Astrocyte (in vitro differentiated cells and primary cell): ENCODE data around the gene GBF1. TPM values are rescaled to one million over a fixed set of nuclear protein-coding genes. Genes with fewer than 3 reads are reported as not detected.
"Not testable (repeated sequence)": the region's sequence is repeated elsewhere in the genome, so short reads cannot be mapped to it uniquely, and the experiment has no call there.

Source experiments
- DNase-seq: peaks from one replicate; pipeline ENCODE4 v3.0.0-alpha.2; 2010; ENCODE audit warnings: low read depth
- FAIRE-seq: peaks from 2 replicates; lab custom pipeline; 2011; peaks lifted over from hg19 to GRCh38; lab: Jason Lieb, UNC
- H2AFZ ChIP-seq: 2 replicates; pipeline ENCODE4 v1.6.0; 2012; ENCODE audit warnings: low read depth, low read length, inconsistent platforms
- H3K27ac ChIP-seq: 2 replicates; pipeline ENCODE4 v1.5.1; 2011; ENCODE audit warnings: low read depth, low read length, inconsistent platforms
- H3K27me3 ChIP-seq: 2 replicates; pipeline ENCODE4 v1.6.0; 2011; ENCODE audit warnings: low read length, inconsistent platforms; ENCODE audit not compliant: insufficient read depth
- H3K36me3 ChIP-seq: 2 replicates; pipeline ENCODE4 v1.5.1; 2011; ENCODE audit warnings: low read length, inconsistent platforms; ENCODE audit not compliant: insufficient read depth
- H3K4me1 ChIP-seq: 2 replicates; pipeline ENCODE4 v1.5.1; 2011; ENCODE audit warnings: low read length, inconsistent platforms; ENCODE audit not compliant: insufficient read depth
- H3K4me2 ChIP-seq: 2 replicates; pipeline ENCODE4 v1.6.0; 2012; ENCODE audit warnings: low read length, inconsistent platforms
- H3K4me3 ChIP-seq: 2 replicates; pipeline ENCODE4 v1.5.1; 2011; ENCODE audit warnings: low read depth, mild to moderate bottlenecking, low read length, inconsistent platforms; ENCODE audit not compliant: insufficient read depth
- H3K79me2 ChIP-seq: 2 replicates; pipeline ENCODE4 v1.6.0; 2012; ENCODE audit warnings: mild to moderate bottlenecking, low read length, inconsistent platforms; ENCODE audit not compliant: insufficient read depth
- H3K9ac ChIP-seq: 2 replicates; pipeline ENCODE4 v1.6.0; 2012; ENCODE audit warnings: mild to moderate bottlenecking, low read length, inconsistent platforms
- H3K9me3 ChIP-seq: 2 replicates; pipeline ENCODE4 v1.5.1; 2012; ENCODE audit warnings: low read depth, mild to moderate bottlenecking, low read length, inconsistent platforms; ENCODE audit not compliant: insufficient read depth
- H4K20me1 ChIP-seq: 2 replicates; pipeline ENCODE4 v1.6.0; 2012; ENCODE audit warnings: low read length, inconsistent platforms; ENCODE audit not compliant: insufficient read depth
- H3K27ac Mint-ChIP-seq: one replicate; pipeline ENCODE4 v1.8.0; 2021; ENCODE audit warnings: mild to moderate bottlenecking, mixed read lengths; ENCODE audit not compliant: unreplicated experiment
- H3K27me3 Mint-ChIP-seq: one replicate; pipeline ENCODE4 v1.8.0; 2021; ENCODE audit warnings: low read depth, mixed read lengths; ENCODE audit not compliant: unreplicated experiment
- H3K36me3 Mint-ChIP-seq: one replicate; pipeline ENCODE4 v1.8.0; 2021; ENCODE audit warnings: low read depth, mixed read lengths; ENCODE audit not compliant: unreplicated experiment
- H3K4me1 Mint-ChIP-seq: one replicate; pipeline ENCODE4 v1.8.0; 2021; ENCODE audit warnings: low read depth, mixed read lengths; ENCODE audit not compliant: unreplicated experiment
- H3K4me3 Mint-ChIP-seq: one replicate; pipeline ENCODE4 v1.8.0; 2021; ENCODE audit warnings: mild to moderate bottlenecking, moderate library complexity, mixed read lengths; ENCODE audit not compliant: unreplicated experiment
- H3K9me3 Mint-ChIP-seq: one replicate; pipeline ENCODE4 v1.8.0; 2021; ENCODE audit warnings: mild to moderate bottlenecking, mixed read lengths; ENCODE audit not compliant: unreplicated experiment
- CTCF ChIP-seq: IDR thresholded peaks from 2 replicates; pipeline ENCODE4 v1.5.1; 2011; ENCODE audit warnings: low read depth, mild to moderate bottlenecking, inconsistent platforms, low read length, moderate library complexity; ENCODE audit not compliant: insufficient read depth
- EZH2 ChIP-seq: IDR thresholded peaks from 2 replicates; pipeline ENCODE4 v1.6.1; 2012; ENCODE audit warnings: mild to moderate bottlenecking, low read length, inconsistent platforms; ENCODE audit not compliant: insufficient read depth
- total RNA-seq: library from RNA; stranded (reverse); gene quantifications from 2 replicates; pipeline ENCODE4 v1.2.1, GENCODE V29; 2021

GBF1 gene
- total RNA-seq, 1 donor from 2014 or later = 72.8 TPM

GRCh38 chr10:102301332-102301731 lies 56.0 kb downstream of the GBF1 start:
- not testable (repeated sequence) for H3K36me3 ChIP-seq, H3K9me3 ChIP-seq, H3K4me3 ChIP-seq, H3K4me3 Mint-ChIP-seq, H3K27me3 ChIP-seq, H3K4me2 ChIP-seq, H3K9me3 Mint-ChIP-seq, FAIRE-seq, H3K27ac ChIP-seq, H3K27me3 Mint-ChIP-seq, H2AFZ ChIP-seq, H3K36me3 Mint-ChIP-seq, DNase-seq, H3K9ac ChIP-seq
- Histone ChIP-seq H3K79me2 (peaks cover 69% of the 10 kb centered on the region), H4K20me1 (peaks cover 52% of the 10 kb centered on the region), H3K4me1 (peaks cover 21% of the 10 kb centered on the region)
- Mint-ChIP-seq H3K27ac (peak overlapping the region; percentile 88), H3K4me1 (peaks cover 23% of the 10 kb centered on the region)

GRCh38 chr10:102302611-102303010 lies 57.3 kb downstream of the GBF1 start:
- peaks cover 21% of the 10 kb centered on the region for H3K4me1 ChIP-seq
- H3K9me3 ChIP-seq = no peaks in the 10 kb centered on the region
- no peak overlapping the region for H2AFZ ChIP-seq
- no peak overlapping the region for H3K27ac ChIP-seq
- TF ChIP-seq CTCF (no peak), EZH2 (no peak)
- no peak overlapping the region for H3K4me3 ChIP-seq
- H3K36me3 ChIP-seq = no peaks in the 10 kb centered on the region
- FAIRE-seq = no peak
- Mint-ChIP-seq H3K36me3 (peaks cover 4% of the 10 kb centered on the region), H3K27me3 (no peaks in the 10 kb centered on the region), H3K9me3 (peaks cover 3% of the 10 kb centered on the region), H3K4me3 (no peak overlapping the region), H3K4me1 (peaks cover 23% of the 10 kb centered on the region), H3K27ac (no peak overlapping the region)
- no peaks in the 10 kb centered on the region for H3K27me3 ChIP-seq
- no peak overlapping the region for H3K9ac ChIP-seq
- H3K79me2 ChIP-seq = peaks cover 68% of the 10 kb centered on the region
- peaks cover 52% of the 10 kb centered on the region for H4K20me1 ChIP-seq
- DNase-seq = no peak
- H3K4me2 ChIP-seq = no peak overlapping the region

GRCh38 chr10:102306006-102306405 lies 60.7 kb downstream of the GBF1 start:
- peaks cover 27% of the 10 kb centered on the region for H3K4me1 Mint-ChIP-seq
- no peaks in the 10 kb centered on the region for H3K27me3 Mint-ChIP-seq
- H3K9me3 Mint-ChIP-seq = peaks cover 3% of the 10 kb centered on the region

More at GRCh38 chr10:102306006-102306405, 60.7 kb downstream of the GBF1 start:
- no peak for DNase-seq
- peaks cover 75% of the 10 kb centered on the region for H3K79me2 ChIP-seq
- no peaks in the 10 kb centered on the region for H3K9me3 ChIP-seq
- no peak overlapping the region for H3K9ac ChIP-seq
- H3K27ac ChIP-seq = no peak overlapping the region
- peaks cover 63% of the 10 kb centered on the region for H4K20me1 ChIP-seq
- H3K27ac Mint-ChIP-seq = no peak overlapping the region
- no peak overlapping the region for H2AFZ ChIP-seq
- H3K4me3 ChIP-seq = no peak overlapping the region
- H3K4me2 ChIP-seq = no peak overlapping the region
- H3K27me3 ChIP-seq = no peaks in the 10 kb centered on the region
- TF ChIP-seq CTCF (no peak), EZH2 (no peak)
- peaks cover 6% of the 10 kb centered on the region for H3K36me3 Mint-ChIP-seq
- no peak for FAIRE-seq
- peaks cover 20% of the 10 kb centered on the region for H3K4me1 ChIP-seq
- H3K36me3 ChIP-seq = no peaks in the 10 kb centered on the region
- no peak overlapping the region for H3K4me3 Mint-ChIP-seq
